ENCODE data around the gene TSPO2.
"Not testable (repeated sequence)": the region's sequence is repeated elsewhere in the genome, so short reads cannot be mapped to it uniquely, and the experiment has no call there.

The TSPO2 gene

DNA sequence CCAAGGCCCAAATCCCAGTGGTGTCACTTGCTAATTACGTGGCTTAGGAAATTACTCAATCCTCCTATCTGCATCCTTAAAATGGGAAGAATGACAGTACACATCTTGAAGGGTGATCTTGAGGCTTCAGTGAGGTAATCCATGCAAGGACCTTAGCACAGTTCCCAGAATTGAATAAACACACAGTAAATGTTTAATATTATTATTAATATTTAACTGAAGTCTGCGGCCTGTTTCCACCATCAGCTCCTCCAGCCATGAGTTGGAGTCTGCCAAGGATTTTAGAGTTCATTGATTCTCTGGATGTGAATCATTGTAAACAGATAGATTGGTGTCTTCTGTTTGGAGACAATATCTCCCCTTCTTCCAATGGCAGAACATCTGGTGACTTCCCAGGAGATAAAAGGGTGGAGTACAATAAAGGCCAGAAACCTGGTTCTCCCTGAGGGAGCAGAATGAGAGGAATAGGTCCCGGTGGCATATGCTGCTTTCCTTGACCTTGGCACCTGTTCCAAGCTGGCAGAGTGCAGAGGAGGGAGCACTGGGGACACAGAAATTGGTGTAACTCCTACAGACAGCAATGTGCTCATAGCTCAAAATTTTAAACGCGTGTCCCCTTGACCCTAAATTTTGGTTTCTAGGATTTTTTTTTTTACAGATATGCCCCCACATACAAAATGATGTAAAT, 28.7 kb upstream of the TSPO2 start:
- no peaks in the 10 kb centered on the region for H3K9me3 ChIP-seq (ENCODE audit: control insufficient read depth, insufficient read depth, low read length)
- no peak overlapping the region for H3K4me2 ChIP-seq (ENCODE audit: low read length)
- no peaks in the 10 kb centered on the region for H4K20me1 ChIP-seq (ENCODE audit: control insufficient read depth, insufficient read depth, low read depth, low read length)
- no peaks in the 10 kb centered on the region for H3K79me2 ChIP-seq (ENCODE audit: control insufficient read depth, low read length)
- H3F3A ChIP-seq (ENCODE audit: control insufficient read depth, insufficient read depth): no peaks in the 10 kb centered on the region
- no peak overlapping the region for H3K27ac ChIP-seq (ENCODE audit: low read depth, low read length)
- no peaks in the 10 kb centered on the region for H3K36me3 ChIP-seq (ENCODE audit: control insufficient read depth, low read length)
- H3K9me2 ChIP-seq (replicated peaks; ENCODE audit: control insufficient read depth, low read length): no peaks in the 10 kb centered on the region
- TF ChIP-seq, protein P1, sequence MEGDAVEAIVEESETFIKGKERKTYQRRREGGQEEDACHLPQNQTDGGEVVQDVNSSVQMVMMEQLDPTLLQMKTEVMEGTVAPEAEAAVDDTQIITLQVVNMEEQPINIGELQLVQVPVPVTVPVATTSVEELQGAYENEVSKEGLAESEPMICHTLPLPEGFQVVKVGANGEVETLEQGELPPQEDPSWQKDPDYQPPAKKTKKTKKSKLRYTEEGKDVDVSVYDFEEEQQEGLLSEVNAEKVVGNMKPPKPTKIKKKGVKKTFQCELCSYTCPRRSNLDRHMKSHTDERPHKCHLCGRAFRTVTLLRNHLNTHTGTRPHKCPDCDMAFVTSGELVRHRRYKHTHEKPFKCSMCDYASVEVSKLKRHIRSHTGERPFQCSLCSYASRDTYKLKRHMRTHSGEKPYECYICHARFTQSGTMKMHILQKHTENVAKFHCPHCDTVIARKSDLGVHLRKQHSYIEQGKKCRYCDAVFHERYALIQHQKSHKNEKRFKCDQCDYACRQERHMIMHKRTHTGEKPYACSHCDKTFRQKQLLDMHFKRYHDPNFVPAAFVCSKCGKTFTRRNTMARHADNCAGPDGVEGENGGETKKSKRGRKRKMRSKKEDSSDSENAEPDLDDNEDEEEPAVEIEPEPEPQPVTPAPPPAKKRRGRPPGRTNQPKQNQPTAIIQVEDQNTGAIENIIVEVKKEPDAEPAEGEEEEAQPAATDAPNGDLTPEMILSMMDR (IDR thresholded peaks at IDR 0.05; ENCODE audit: low read depth, low read length, poor library complexity, severe bottlenecking): no peak
- TF ChIP-seq EZH2phosphoT487 (IDR thresholded peaks at IDR 0.05; ENCODE audit: borderline replicate concordance, low read length): no peak
- H3K4me1 ChIP-seq (ENCODE audit: control insufficient read depth, low read length): no peaks in the 10 kb centered on the region
- H3K27me3 ChIP-seq (ENCODE audit: control insufficient read depth, low read length): peaks cover 16% of the 10 kb centered on the region
- H3K4me3 ChIP-seq (ENCODE audit: low read length): no peak overlapping the region

DNA sequence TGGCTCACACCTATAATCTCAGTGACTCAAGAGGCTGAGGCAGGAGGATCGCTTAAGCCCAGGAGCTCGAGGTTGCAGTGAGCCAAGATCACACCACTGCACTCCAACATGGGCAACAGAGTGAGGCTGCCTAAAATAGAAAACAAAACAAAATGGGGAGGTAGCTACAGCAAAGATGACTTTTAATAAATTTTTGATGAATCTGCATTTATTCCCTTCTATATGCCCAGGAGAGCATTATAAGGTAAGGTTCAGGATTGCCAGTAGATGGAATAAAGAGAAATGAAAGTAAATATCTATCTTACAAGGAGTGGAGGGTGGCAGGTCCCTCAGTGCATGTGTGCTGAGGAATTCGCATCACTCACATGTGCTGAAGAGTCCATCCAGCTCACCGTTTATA, 27.5 kb upstream of the TSPO2 start:
- no peaks in the 10 kb centered on the region for H3K9me2 ChIP-seq (replicated peaks; ENCODE audit: control insufficient read depth, low read length)
- H3K27ac ChIP-seq (ENCODE audit: low read depth, low read length): no peak overlapping the region
- H3K79me2 ChIP-seq (ENCODE audit: control insufficient read depth, low read length): no peaks in the 10 kb centered on the region
- H3K4me2 ChIP-seq (ENCODE audit: low read length): no peak overlapping the region
- TF ChIP-seq, protein P1 (IDR thresholded peaks at IDR 0.05; ENCODE audit: low read depth, low read length, poor library complexity, severe bottlenecking): no peak
- no peak for TF ChIP-seq EZH2phosphoT487 (IDR thresholded peaks at IDR 0.05; ENCODE audit: borderline replicate concordance, low read length)
- no peaks in the 10 kb centered on the region for H4K20me1 ChIP-seq (ENCODE audit: control insufficient read depth, insufficient read depth, low read depth, low read length)
- H3K4me1 ChIP-seq (ENCODE audit: control insufficient read depth, low read length): no peaks in the 10 kb centered on the region
- H3K36me3 ChIP-seq (ENCODE audit: control insufficient read depth, low read length): no peaks in the 10 kb centered on the region
- no peak overlapping the region for H3K4me3 ChIP-seq (ENCODE audit: low read length)
- H3K27me3 ChIP-seq (ENCODE audit: control insufficient read depth, low read length): peaks cover 8% of the 10 kb centered on the region
- H3K9me3 ChIP-seq (ENCODE audit: control insufficient read depth, insufficient read depth, low read length): no peaks in the 10 kb centered on the region
- no peaks in the 10 kb centered on the region for H3F3A ChIP-seq (ENCODE audit: control insufficient read depth, insufficient read depth)

DNA sequence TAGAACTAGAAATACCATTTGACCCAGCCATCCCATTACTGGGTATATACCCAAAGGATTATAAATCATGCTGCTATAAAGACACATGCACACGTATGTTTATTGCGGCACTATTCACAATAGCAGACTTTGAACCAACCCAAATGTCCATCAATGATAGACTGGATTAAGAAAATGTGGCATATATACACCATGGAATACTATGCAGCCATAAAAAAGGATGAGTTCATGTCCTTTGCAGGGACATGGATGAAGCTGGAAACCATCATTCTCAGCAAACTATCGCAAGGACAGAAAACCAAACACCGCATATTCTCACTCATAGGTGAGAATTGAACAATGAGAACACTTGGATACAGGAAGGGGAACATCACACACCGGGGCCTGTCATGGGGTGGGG, 26.4 kb upstream of the TSPO2 start:
- H3K4me3 ChIP-seq (ENCODE audit: low read length); H3K9me3 ChIP-seq (ENCODE audit: control insufficient read depth, insufficient read depth, low read length): not testable (repeated sequence)

DNA sequence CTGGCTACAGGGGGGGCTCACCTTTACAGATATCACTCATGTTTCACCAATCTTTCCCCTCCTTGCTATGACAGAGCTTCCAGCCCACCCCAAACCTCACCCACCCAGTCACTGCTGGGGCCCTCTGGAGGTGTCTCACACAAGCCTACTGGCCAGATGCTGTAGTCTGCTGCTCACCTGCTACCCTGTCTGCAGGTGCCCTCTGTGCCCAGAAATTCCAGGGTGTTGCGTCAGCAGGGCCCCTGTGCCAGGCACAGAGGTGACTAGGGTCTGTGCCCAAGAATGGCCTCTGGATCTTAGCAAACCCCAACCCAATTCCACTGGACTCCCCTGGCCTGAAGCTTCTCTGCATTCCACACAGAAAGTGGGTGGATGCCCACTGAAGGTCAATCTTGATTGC, 24.6 kb upstream of the TSPO2 start:
- H3K4me1 ChIP-seq (ENCODE audit: control insufficient read depth, low read length): no peaks in the 10 kb centered on the region
- no peaks in the 10 kb centered on the region for H3K27me3 ChIP-seq (ENCODE audit: control insufficient read depth, low read length)
- H3K27ac ChIP-seq (ENCODE audit: low read depth, low read length): no peak overlapping the region
- H3K36me3 ChIP-seq (ENCODE audit: control insufficient read depth, low read length): no peaks in the 10 kb centered on the region
- no peak overlapping the region for H3K4me3 ChIP-seq (ENCODE audit: low read length)
- no peaks in the 10 kb centered on the region for H3F3A ChIP-seq (ENCODE audit: control insufficient read depth, insufficient read depth)
- H3K9me3 ChIP-seq (ENCODE audit: control insufficient read depth, insufficient read depth, low read length): no peaks in the 10 kb centered on the region
- no peaks in the 10 kb centered on the region for H4K20me1 ChIP-seq (ENCODE audit: control insufficient read depth, insufficient read depth, low read depth, low read length)
- H3K4me2 ChIP-seq (ENCODE audit: low read length): no peak overlapping the region
- H3K9me2 ChIP-seq (replicated peaks; ENCODE audit: control insufficient read depth, low read length): no peaks in the 10 kb centered on the region
- H3K79me2 ChIP-seq (ENCODE audit: control insufficient read depth, low read length): no peaks in the 10 kb centered on the region
- TF ChIP-seq EZH2phosphoT487 (IDR thresholded peaks at IDR 0.05; ENCODE audit: borderline replicate concordance, low read length): no peak
- TF ChIP-seq, protein P1 (IDR thresholded peaks at IDR 0.05; ENCODE audit: low read depth, low read length, poor library complexity, severe bottlenecking): no peak

More for the DNA sequence above, 26.4 kb upstream of the TSPO2 start:
- H3K36me3 ChIP-seq (ENCODE audit: control insufficient read depth, low read length); H3K4me1 ChIP-seq (ENCODE audit: control insufficient read depth, low read length); H4K20me1 ChIP-seq (ENCODE audit: control insufficient read depth, insufficient read depth, low read depth, low read length); H3K27me3 ChIP-seq (ENCODE audit: control insufficient read depth, low read length); H3F3A ChIP-seq (ENCODE audit: control insufficient read depth, insufficient read depth); H3K4me2 ChIP-seq (ENCODE audit: low read length); H3K9me2 ChIP-seq (replicated peaks; ENCODE audit: control insufficient read depth, low read length); H3K79me2 ChIP-seq (ENCODE audit: control insufficient read depth, low read length); H3K27ac ChIP-seq (ENCODE audit: low read depth, low read length): not testable (repeated sequence)

Data from DOHH2 (cell line).